Kidney epithelial cell (primary cell): ENCODE measurements around the gene TPM1. TPM values are rescaled to one million over a fixed set of nuclear protein-coding genes. Genes with fewer than 3 reads are reported as not detected.

ENCODE experiments used
- DNase-seq: peaks from one replicate; pipeline ENCODE4 v3.0.0-alpha.2; 2010; ENCODE audit warnings: low read depth
- H3K27me3 ChIP-seq: 2 replicates; pipeline ENCODE4 v1.6.0; 2011; ENCODE audit warnings: low read length; ENCODE audit not compliant: control insufficient read depth, insufficient read depth
- H3K36me3 ChIP-seq: 2 replicates; pipeline ENCODE4 v1.5.1; 2011; ENCODE audit warnings: low read length; ENCODE audit not compliant: control insufficient read depth, insufficient read depth
- H3K4me3 ChIP-seq: 2 replicates; pipeline ENCODE4 v1.5.1; 2011; ENCODE audit warnings: low read depth, mild to moderate bottlenecking, control low read depth, low read length
- CTCF ChIP-seq: IDR thresholded peaks from 2 replicates; pipeline ENCODE4 v1.5.1; 2011; ENCODE audit warnings: mild to moderate bottlenecking, moderate library complexity, low read length, control low read depth, inconsistent platforms; ENCODE audit not compliant: insufficient read depth, poor library complexity, severe bottlenecking
- total RNA-seq: library from RNA; depleted of rRNA; stranded (reverse); fragments of >200 nt; gene quantifications from 2 replicates; pipeline ENCODE4 v1.2.3, GENCODE V29; 2015

The TPM1 gene
- total RNA-seq, 1 donor from 2014 or later = 847 TPM

- H3K27me3 ChIP-seq = no peaks in the 10 kb centered on the region
- H3K36me3 ChIP-seq = no peaks in the 10 kb centered on the region
- DNase-seq = no peak
These were observed 45.1 kb upstream of the TPM1 start for GRCh38 chr15:62997441-62997840.

GRCh38 chr15:62998262-62998890 is 44.2 kb upstream of the TPM1 start:
- H3K36me3 ChIP-seq = no peaks in the 10 kb centered on the region
- H3K27me3 ChIP-seq = no peaks in the 10 kb centered on the region
- H3K4me3 ChIP-seq = no peak overlapping the region
- no peak for DNase-seq
- no peak for TF ChIP-seq CTCF

More at GRCh38 chr15:62997441-62997840, 45.1 kb upstream of the TPM1 start:
- no peak for TF ChIP-seq CTCF
- H3K4me3 ChIP-seq = no peak overlapping the region

GRCh38 chr15:62999178-62999577 is 43.4 kb upstream of the TPM1 start:
- no peak for DNase-seq
- H3K36me3 ChIP-seq = no peaks in the 10 kb centered on the region
- H3K27me3 ChIP-seq = no peaks in the 10 kb centered on the region
- no peak overlapping the region for H3K4me3 ChIP-seq
- no peak for TF ChIP-seq CTCF

- Histone ChIP-seq H3K4me3 (no peak overlapping the region), H3K36me3 (no peaks in the 10 kb centered on the region)
- no peak for DNase-seq
These were observed 42.5 kb upstream of the TPM1 start for GRCh38 chr15:62999923-63000561.

GRCh38 chr15:63000706-63001105 is 41.8 kb upstream of the TPM1 start:
- no peak for DNase-seq
- H3K27me3 ChIP-seq = no peaks in the 10 kb centered on the region

More at GRCh38 chr15:62999923-63000561, 42.5 kb upstream of the TPM1 start:
- H3K27me3 ChIP-seq = no peaks in the 10 kb centered on the region
- TF ChIP-seq CTCF = no peak

More at GRCh38 chr15:63000706-63001105, 41.8 kb upstream of the TPM1 start:
- no peak for TF ChIP-seq CTCF
- no peaks in the 10 kb centered on the region for H3K36me3 ChIP-seq
- no peak overlapping the region for H3K4me3 ChIP-seq
